ENCODE measurements around the gene ASPSCR1. TPM values are rescaled to one million over a fixed set of nuclear protein-coding genes. Genes with fewer than 3 reads are reported as not detected.

ASPSCR1 gene
- total RNA-seq, 2 experiments from 2014 or later, result 27.9 to 28.8 TPM

DNA sequence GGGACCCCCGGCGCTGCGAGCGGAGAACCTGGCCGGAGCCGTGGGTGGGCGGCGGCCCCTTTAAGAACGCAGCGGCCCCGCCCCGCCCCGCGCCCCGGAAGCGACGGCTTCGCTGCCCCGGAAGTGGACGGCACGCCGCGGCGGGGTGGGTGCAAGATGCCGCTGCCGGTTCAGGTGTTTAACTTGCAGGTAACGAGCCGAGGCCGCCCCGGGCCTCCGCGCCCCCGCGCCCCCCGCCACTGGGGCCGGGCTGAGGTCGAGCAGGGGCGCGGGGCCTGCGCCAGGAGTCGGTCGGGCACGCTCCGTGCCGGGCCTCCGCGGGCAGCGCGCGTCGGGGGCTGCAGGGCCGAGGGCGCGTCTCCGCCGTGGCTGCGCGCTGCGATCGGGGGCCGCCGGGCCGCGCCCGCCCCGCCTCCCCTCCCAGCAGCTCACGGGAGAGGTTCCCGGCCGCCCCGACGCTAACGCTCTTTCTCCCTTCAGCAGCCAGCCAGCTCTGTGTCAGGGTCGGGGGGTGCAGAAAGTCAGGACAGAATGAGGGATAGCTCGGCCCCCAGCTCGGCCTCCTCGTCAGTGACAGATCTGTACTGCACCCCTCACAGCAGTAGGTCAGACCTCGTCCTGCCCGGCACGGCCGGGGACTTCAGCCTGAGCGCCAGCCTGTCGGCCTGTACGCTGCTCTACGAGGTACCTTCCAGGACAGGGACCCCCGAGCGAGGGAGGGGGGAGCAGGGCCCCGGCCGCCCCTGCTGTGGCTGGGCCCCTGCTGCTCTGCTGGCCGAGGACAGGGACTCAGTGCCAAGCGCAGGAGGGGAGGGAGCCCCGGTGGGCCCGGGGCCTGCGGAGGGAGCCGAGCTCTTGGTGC, 74.6 kb downstream of the ASPSCR1 start, which contains the start of the genes GPS1 and RFNG:
TSS of gene GPS1 (plus strand) at position 123 of the 862 bp plus-strand sequence. CDS start at position 157, 34 bp downstream.
TSS of gene RFNG (minus strand) at position 36 of the 862 bp plus-strand sequence. CDS start 45 bp downstream, outside the sequence.
- ChIA-PET POLR2A (interaction anchor here (0.6 to 1.1 kb wide), 2 partner anchors 21 to 184 kb away, joined by 3 read pairs; partner anchors contain the start of gene RAC3), CTCF (interaction anchor here (1.0 to 1.9 kb wide), 2 partner anchors 14 to 32 kb away, joined by 3 to 5 read pairs; partner anchors contain the start of gene DUS1L)

DNA sequence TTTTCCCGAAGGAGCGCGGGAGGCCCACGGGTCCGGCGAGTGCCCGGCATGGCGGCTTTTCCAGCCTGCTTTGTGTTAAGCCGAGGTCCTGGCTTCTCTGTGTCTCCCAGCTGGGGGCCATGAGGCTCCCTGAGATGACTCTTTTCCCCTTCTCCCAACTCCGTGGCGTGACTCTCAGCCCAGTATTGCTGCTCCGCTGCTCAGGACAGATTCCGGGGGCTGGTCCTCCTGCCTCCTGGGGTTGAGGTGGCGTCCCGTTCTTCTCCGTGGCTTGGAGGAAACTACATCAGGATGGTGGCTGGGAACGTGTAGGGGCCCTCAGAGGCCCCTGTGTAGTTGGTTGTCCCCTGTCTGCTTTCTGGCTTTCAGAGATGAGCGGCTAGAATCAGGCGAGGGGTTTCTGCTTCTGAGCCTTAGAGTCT, 75.2 kb downstream of the ASPSCR1 start:
- POLR2A ChIA-PET, result interaction anchor here (0.6 to 1.1 kb wide), 2 partner anchors 21 to 185 kb away, joined by 3 read pairs; partner anchors contain the start of gene RAC3
- CTCF ChIA-PET, result interaction anchor here (1.0 to 1.9 kb wide), 2 partner anchors 13 to 33 kb away, joined by 3 to 5 read pairs; partner anchors contain the start of gene DUS1L

DNA sequence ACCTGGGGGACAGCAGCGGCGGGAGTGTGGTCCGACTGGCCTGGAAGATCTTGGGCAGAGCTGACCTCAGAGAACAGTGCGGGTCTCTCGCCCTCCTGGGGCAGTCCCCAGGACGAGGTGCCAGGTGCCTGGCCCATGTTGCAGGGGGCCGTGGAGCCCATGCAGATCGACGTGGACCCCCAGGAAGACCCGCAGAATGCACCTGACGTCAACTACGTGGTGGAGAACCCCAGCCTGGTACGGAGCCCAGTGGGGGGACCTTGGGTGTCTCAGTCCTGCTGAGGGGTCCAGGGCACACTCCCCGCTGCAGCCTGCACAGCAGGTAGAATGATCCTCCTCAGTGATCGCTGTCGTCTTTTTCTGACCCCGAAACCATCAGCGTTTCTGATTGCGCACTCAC, 75.7 kb downstream of the ASPSCR1 start:
- CTCF ChIA-PET, result no interaction called here
- POLR2A ChIA-PET, result no interaction called here

DNA sequence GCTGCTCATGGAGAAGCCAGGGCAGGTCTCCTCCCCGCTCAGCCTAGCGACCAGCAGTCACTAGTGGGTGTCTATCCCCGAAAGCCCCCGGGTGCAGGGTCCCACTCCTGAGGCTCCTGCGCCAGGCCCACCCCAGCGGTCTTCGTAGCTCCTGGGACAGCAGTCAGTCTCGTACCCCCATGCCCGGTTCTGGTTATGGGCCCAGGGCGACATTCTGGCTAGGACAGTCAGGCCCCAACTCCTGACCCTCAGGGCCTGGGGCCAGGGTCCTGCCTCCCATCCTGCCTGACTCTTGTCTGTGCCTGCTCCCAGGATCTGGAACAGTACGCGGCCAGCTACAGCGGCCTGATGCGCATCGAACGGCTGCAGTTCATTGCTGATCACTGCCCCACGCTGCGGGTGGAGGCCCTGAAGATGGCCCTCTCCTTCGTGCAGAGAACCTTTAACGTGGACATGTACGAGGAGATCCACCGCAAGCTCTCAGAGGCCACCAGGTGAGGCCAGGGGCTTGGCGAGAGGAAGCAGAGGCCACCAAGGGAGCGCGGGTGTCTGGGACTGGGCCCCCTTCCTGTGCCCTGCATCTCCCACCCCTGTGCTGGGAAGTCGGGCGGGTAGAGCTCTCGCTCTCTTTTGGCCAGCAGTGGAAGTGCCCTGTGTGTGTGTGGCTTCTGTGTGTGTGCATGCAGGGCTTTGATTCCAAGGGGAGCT, 76.3 kb downstream of the ASPSCR1 start:
- POLR2A ChIA-PET, result interaction anchor here (0.6 kb wide), 1 partner anchor 328 kb away, joined by 8 read pairs; no protein-coding TSS in a partner anchor
- CTCF ChIA-PET, result interaction anchor here (1.3 kb wide), 1 partner anchor 45 kb away, joined by 3 read pairs; the partner anchor contains the start of gene FASN

DNA sequence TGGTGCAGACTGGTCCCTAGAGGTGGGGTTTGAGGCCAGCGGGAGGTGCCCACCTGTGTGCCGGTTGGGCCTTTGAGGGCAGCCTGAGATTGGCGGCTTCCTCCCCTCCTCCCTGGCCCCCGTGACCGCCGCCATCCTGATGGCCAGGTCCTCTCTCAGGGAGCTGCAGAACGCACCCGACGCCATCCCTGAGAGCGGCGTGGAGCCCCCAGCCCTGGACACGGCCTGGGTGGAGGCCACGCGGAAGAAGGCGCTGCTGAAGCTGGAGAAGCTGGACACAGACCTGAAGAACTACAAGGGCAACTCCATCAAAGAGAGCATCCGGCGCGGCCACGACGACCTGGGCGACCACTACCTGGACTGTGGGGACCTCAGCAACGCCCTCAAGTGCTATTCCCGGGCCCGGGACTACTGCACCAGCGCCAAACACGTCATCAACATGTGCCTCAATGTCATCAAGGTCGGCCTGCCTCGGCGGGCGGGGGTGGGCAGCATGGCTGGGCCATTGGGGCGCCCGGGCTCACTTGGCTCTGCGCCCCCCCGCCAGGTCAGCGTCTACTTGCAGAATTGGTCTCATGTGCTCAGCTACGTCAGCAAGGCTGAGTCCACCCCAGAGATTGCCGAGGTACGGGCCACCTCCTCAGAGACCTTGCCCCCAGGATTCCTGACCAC, 77.1 kb downstream of the ASPSCR1 start:
- ChIA-PET POLR2A (interaction anchor here (0.6 kb wide), 1 partner anchor 329 kb away, joined by 8 read pairs; no protein-coding TSS in a partner anchor), CTCF (interaction anchor here (1.3 kb wide), 1 partner anchor 44 kb away, joined by 3 read pairs; the partner anchor contains the start of gene FASN)

DNA sequence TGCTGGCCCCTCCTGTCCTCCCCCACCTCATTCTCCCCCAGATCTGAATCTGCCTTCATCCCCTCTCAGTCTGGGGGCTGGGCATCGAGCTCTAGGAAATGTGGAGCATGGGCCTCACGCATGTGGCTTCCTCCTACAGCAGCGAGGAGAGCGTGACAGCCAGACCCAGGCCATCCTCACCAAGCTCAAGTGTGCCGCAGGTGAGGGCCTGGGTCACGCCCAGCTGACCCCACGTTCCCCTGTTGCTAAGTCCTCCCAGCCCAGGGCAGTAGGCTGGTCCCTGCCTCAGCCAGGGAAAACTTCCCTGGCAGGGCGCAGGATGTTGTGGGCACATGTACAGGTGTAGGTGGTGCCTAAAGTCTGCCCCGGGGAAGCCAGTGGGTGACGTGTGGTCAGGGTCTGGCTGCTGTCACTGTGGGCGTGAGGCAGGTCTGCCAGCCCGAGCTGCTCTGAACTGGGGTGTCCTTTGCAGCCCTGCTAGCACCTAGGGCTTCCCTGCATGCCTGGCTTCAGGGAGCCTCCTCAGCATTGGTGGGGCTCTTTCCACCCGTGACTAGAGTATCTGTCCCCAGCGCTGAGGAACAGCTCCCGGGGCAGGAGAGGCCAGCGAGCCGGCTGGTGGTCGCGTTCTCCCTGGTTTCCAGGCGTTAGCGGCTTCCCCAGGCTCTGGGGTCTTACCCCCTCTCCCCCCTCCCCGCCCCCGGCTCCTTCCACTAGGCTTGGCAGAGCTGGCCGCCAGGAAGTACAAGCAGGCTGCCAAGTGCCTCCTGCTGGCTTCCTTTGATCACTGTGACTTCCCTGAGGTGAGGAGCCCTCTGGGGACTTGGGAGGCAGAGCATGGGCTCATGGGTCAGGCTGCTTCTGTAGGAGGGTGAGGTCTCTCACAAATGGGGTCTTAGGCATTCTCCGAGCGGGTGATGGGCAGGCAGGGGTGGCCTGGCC, 77.9 kb downstream of the ASPSCR1 start:
- ChIA-PET CTCF (interaction anchor here (1.0 kb wide), 1 partner anchor 11 kb away, joined by 4 read pairs; no protein-coding TSS in a partner anchor), POLR2A (no interaction called here)

DNA sequence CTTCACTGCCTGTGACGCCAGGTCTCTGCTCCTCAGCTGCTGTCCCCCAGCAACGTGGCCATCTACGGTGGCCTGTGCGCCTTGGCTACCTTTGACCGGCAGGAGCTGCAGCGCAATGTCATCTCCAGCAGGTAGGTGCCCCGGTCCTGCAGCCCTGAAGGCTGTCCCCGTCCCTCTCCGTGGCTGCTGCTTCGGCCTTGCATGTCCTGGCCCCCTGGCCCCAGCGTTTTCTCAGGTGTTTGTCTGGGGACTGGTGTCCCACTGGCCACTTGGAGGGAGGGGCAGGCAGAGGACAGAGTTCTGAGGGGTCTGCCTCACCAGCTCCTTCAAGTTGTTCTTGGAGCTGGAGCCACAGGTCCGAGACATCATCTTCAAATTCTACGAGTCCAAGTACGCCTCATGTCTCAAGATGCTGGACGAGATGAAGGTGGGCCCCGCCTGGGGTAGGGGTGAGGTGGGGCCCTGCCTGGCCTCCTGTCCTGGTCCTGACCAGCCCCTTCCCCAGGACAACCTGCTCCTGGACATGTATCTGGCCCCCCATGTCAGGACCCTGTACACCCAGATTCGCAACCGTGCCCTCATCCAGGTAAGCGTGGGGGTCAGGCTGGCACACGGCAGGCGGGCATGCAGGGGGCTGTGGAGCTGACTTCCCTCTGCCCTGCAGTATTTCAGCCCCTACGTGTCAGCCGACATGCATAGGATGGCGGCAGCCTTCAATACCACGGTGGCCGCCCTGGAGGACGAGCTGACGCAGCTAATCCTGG, 78.7 kb downstream of the ASPSCR1 start:
- ChIA-PET CTCF (interaction anchor here (1.0 kb wide), 1 partner anchor 11 kb away, joined by 4 read pairs; no protein-coding TSS in a partner anchor), POLR2A (no interaction called here)

DNA sequence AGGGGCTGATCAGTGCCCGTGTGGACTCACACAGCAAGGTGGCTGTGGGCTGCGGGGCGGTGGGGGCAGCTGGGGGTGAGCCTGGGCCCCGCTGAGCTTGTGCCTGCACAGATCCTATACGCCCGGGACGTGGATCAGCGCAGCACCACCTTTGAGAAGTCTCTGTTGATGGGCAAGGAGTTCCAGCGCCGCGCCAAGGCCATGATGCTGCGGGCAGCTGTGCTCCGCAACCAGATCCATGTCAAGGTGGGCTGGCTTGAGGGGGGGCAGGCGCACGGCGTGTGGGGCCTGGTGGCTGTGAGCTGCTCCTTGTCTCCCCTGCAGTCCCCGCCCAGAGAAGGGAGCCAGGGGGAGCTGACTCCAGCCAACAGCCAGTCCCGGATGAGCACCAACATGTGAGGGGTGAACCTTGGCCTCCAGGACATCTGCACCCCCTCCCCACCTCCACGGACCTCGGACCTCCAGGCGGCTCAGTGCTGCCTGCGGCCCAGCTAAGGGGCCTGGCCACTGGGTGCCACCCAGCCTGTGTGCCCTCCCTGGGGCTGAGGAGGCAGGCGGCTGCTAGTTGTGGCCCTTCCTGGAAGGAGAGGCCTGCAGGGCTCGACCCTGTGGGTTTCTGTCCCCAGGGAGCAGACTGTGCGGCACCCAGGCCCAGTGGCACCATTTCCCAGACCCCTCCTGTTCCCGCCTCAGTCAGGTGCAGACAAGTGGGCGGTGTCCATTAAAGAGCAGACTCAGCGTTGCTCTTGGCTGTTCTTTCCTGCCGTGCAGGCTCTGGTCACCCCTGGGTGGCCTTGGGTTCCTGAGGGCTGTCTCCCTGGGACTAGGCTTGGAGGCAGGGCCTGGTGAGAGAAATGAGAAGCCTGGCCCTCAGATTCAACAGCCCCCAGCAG, 79.5 kb downstream of the ASPSCR1 start:
- POLR2A ChIA-PET, result no interaction called here
- CTCF ChIA-PET, result no interaction called here

DNA sequence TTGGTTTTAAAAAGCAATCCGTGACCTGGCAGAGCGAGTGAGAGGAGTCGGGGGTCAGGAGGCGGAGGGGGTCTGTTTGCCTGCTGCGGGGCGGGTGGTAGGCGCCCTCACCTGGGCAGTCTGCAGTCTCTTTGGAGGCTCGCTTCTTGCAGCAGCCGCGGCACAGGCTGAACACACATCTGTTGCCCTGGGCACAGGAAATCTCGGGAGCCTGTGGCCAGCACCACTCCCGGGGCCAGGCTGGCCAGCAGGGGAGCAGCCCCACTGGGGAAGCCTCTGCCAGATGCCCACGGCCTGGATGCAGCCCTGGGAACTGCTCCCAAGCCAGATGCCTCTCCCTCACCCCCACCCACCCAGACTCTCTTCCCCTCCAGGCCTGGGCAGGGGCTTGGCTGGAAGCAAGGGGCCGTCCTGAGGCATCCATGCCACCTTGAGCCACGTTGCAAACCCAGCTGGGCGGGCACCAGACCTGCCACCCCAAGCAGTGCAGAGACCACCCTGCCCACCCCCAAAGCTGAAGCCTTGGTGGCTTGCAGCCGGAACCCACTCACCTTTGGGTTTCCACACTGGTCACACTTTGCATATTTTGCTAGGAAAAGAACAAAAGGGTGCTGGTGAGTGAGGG, 80.9 kb downstream of the ASPSCR1 start:
- CTCF ChIA-PET, result no interaction called here
- POLR2A ChIA-PET, result no interaction called here

DNA sequence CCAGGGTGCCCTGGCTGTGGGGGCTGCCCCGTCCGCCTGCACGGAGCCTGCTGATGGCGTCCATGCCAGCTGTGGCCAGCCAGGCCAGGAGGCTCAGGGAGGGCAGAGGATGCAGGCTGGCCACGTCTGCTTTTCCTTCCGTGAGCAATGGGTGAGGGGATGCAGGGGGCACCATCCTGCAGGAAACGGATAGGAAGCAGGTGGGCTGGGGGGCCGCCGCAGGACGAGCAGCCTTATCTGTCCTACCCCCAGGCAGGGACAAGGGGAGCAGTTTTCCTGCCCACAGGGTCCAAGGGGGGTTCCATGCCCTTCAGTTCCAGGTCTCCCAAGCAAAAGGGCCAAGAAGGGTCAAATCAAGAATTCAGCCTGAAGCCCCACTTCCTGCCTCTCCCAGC, 81.4 kb downstream of the ASPSCR1 start:
- POLR2A ChIA-PET, result no interaction called here
- CTCF ChIA-PET, result no interaction called here

DNA sequence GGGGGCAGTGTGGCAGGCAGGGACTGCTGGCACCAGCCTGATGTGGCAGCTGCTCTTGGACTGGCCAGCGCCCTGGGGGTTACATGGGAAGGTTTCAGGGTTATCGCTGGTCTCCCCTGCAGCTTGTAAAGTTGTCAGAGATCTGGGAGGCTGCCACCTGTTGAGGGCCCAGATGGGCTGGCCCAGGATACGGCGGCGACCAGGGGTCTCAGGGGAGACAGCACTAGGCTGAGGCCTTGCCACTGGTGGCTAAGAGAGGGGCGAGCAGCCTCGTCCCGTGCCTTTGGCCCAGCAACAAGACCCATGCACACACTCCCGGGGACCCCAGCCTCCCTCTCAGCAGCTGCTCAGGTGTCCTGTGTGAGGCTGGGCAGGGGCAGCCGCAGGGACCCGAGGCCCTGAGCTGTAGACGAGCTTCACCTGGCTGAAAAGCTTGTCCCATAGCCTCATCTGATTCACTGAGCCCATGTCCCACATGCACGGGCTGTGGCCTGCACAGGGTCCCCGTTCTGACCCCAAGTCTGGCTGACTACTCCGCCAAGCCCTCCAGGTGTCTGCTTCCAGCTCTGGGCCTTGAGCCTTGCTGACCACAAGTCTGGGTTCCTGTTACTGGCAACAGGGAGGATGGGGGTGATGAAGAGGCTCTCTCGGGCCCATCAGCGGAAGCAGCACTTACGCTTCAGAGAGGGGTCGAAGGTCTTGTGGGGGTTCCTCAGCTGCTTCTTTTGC, 82.0 kb downstream of the ASPSCR1 start:
- CTCF ChIA-PET, result interaction anchor here (1.1 to 1.2 kb wide), 2 partner anchors 19 to 47 kb away, joined by 3 read pairs; no protein-coding TSS in a partner anchor

DNA sequence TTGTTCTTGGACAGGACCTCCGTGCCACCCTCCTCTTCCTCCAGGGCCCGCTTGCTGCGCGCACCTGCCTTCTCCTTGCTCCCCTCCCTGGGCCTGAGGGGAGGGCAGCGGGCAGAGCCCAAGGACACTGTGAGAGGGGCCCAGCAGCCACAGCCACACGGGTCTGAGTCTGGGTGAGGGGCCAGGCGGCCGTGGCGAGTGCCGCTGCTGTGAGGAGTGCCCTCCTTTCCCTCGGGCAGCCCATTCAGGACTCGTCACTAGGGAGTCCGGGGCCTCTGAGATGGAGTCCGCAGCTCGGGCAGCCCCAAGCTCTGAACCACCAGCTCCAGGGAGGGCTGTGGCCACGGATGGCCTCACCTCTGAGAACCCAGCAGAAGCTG, 82.6 kb downstream of the ASPSCR1 start:
- ChIA-PET POLR2A (no interaction called here), CTCF (interaction anchor here (1.1 to 1.2 kb wide), 2 partner anchors 19 to 46 kb away, joined by 3 read pairs; no protein-coding TSS in a partner anchor)

More for the DNA sequence above, 82.0 kb downstream of the ASPSCR1 start:
- POLR2A ChIA-PET, result no interaction called here

DNA sequence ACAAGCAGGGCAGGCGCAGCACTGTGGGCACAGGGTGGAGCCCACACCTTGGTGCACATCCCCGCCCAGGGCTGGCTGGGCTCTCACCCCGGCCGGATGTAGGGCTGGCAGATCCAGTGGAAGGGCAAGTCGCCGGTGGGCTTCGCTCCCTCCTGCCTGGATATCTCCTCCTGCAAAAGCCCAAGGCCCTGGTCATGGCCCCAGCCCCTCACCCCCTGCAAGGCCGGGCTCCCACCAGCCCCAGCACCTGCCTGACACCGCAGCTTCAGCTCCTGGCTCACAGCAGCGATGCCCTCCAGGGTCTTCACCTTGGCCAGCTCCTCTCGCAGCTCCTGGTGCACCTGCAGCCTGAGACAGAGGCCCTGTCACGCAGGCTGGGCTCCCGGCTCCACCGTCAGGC, 83.2 kb downstream of the ASPSCR1 start:
- ChIA-PET CTCF (interaction anchor here (1.1 kb wide), 1 partner anchor 46 kb away, joined by 3 read pairs; no protein-coding TSS in a partner anchor), POLR2A (interaction anchor here (0.6 kb wide), 1 partner anchor 23 kb away, joined by 3 read pairs; the partner anchor contains the start of gene DCXR)

DNA sequence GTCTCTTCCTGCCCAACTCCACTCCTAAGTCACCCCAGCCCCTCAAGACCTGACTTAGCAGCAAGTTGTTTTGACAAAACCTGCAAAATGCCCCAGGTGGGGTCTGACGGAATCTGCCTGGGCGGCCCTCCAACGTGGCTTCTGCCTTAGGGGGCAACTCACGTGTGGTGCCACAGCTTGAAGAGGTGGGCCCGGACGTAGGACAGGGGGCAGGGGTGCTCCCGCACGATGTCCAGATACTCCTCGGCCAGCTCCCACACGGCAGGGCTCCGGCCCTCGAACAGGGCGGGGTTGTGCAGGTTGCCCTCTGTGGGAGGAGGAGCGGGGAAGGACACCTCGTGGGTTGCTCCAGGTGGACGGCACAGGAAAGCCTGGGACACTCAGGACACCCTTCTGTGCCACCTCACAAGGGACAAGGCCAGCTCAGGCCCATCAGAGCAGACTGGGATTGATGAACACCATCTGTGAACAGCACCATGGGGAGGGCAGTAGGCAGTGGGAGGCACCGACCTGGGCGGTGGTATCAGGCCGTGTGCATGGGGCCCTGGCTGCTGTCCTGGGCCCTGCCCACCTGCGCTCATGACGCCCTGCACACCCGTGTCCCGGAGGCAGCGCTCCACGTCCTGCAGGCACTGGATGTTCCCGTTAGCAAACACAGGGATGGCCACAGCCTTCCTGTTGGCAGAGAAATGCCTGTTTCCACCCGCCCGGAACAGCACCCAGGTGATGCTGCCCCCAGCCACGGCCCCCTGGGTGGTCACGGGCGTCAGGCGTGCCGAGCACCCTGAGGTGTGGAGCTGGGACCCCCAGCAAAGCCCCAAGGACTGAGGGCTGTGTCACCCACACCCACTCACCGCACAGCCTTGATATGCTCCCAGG, 83.9 kb downstream of the ASPSCR1 start:
- ChIA-PET CTCF (interaction anchor here (0.6 kb wide), 1 partner anchor 321 kb away, joined by 5 read pairs; no protein-coding TSS in a partner anchor), POLR2A (no interaction called here)

Data from activated CD8-positive, alpha-beta memory T cell treated with anti-CD3 and anti-CD28 coated beads for 36 hours (primary cell).